K562 (cell line): ENCODE measurements around the gene TTLL3. TPM values are rescaled to one million over a fixed set of nuclear protein-coding genes. Genes with fewer than 3 reads are reported as not detected.

Experiments used
- ARNT ChIP-seq, 2 experiments: fragments of 450-650 bp; IDR thresholded peaks; 2 replicates each; pipeline ENCODE4 v1.6.1; 2016; ENCODE audit warnings: mild to moderate bottlenecking in 1 of 2
- CHD4 ChIP-seq: fragments of 200-600 bp; sonication (generic); IDR thresholded peaks from 3 replicates; pipeline ENCODE4 v1.6.1; 2012; ENCODE audit warnings: low read depth, mild to moderate bottlenecking, mixed read lengths, low read length, inconsistent platforms; ENCODE audit not compliant: insufficient read depth, insufficient replicate concordance, poor library complexity, severe bottlenecking
- DPF2 ChIP-seq: fragments of 450-650 bp; IDR thresholded peaks from 2 replicates; pipeline ENCODE4 v1.6.1; 2016
- ELF4 ChIP-seq: fragments of 450-650 bp; formaldehyde crosslinking; IDR thresholded peaks from 2 replicates; pipeline ENCODE4 v1.4.0; 2022; ENCODE audit warnings: missing genetic modification characterization
- FOXJ3 ChIP-seq: sonication (generic); formaldehyde crosslinking; IDR thresholded peaks from 2 replicates; pipeline ENCODE4 v1.4.0; 2020; ENCODE audit warnings: mild to moderate bottlenecking, missing genetic modification reagents
- KLF16 ChIP-seq: IDR thresholded peaks from 2 replicates; pipeline ENCODE4 v1.6.1; 2016; ENCODE audit warnings: antibody characterized with exemption
- LEF1 ChIP-seq: fragments of 450-650 bp; IDR thresholded peaks from 2 replicates; pipeline ENCODE4 v1.6.1; 2016; ENCODE audit warnings: mild to moderate bottlenecking
- NCOA1 ChIP-seq: fragments of 450-650 bp; IDR thresholded peaks from 2 replicates; pipeline ENCODE4 v1.6.1; 2016; ENCODE audit warnings: low read depth
- NEUROD1 ChIP-seq: fragments of 150-350 bp; IDR thresholded peaks from 2 replicates; pipeline ENCODE4 v1.6.1; 2014; ENCODE audit warnings: borderline replicate concordance, low read length, low read depth; ENCODE audit not compliant: partially characterized antibody
- NFIC ChIP-seq: fragments of 450-650 bp; IDR thresholded peaks from 2 replicates; pipeline ENCODE4 v1.6.1; 2017; ENCODE audit warnings: mild to moderate bottlenecking, inconsistent platforms
- RBM25 ChIP-seq: fragments of 200-400 bp; formaldehyde crosslinking; IDR thresholded peaks from 2 replicates; pipeline ENCODE4 v1.6.1; 2018; ENCODE audit warnings: low read length, low read depth, moderate library complexity; ENCODE audit not compliant: severe bottlenecking
- SMARCA5 ChIP-seq: fragments of 450-650 bp; IDR thresholded peaks from 2 replicates; pipeline ENCODE4 v1.6.1; 2016
- TBL1XR1 ChIP-seq, 2 experiments: IDR thresholded peaks; 2 replicates each; pipeline ENCODE4 v1.6.1; 2012; ENCODE audit warnings: improper control_type of control experiment in 2 of 2, low read length in 2 of 2, mild to moderate bottlenecking in 1 of 2
- TCF3 ChIP-seq: sonication (generic); formaldehyde crosslinking; IDR thresholded peaks from 2 replicates; pipeline ENCODE4 v1.4.0; 2020; ENCODE audit warnings: mild to moderate bottlenecking, missing genetic modification reagents
- U2AF2 ChIP-seq: fragments of 200-400 bp; formaldehyde crosslinking; optimal IDR thresholded peaks from 2 replicates; pipeline ENCODE3; 2017; ENCODE audit warnings: low read depth, mild to moderate bottlenecking, low read length
- ZBED1 ChIP-seq: IDR thresholded peaks from 2 replicates; pipeline ENCODE4 v1.6.1; 2014
- ZBTB1 ChIP-seq: sonication (generic); formaldehyde crosslinking; IDR thresholded peaks from 2 replicates; pipeline ENCODE4 v1.8.1; 2023; ENCODE audit warnings: missing genetic modification reagents, low read depth, mild to moderate bottlenecking, borderline replicate concordance
- polyA plus RNA-seq, 8 experiments: library from polyadenylated mRNA; depleted of rRNA in 4 of 8; stranded (reverse) in 5 of 8; unstranded in 3 of 8; fragments of >200 nt; fragmentation: Nextera tagmentation in 2 of 8; fragmentation: Illumina TruSeq in 1 of 8; extraction: Ambion mirVana in 2 of 8; extraction: Trizol in 1 of 8; gene quantifications; 2 replicates each; pipeline versions ENCODE4 v1.2.1 to v1.2.3, GENCODE V29; 2011 to 2014; ENCODE audit warnings: inconsistent platforms in 1 of 8, missing spikeins in 1 of 8
- total RNA-seq, 7 experiments: library from RNA; depleted of rRNA in 6 of 7; stranded (reverse); fragments of >200 nt in 6 of 7; fragmentation: Illumina TruSeq in 2 of 7; extraction: Trizol in 2 of 7; gene quantifications; 2 replicates each; pipeline versions ENCODE4 v1.2.1 to v1.2.3, GENCODE V29; 2011 to 2021; ENCODE audit warnings: low replicate concordance in 1 of 7
- TF ChIP-seq, protein P1 (sequence below): sonication (generic); formaldehyde crosslinking; IDR thresholded peaks from 2 replicates; pipeline ENCODE4 v1.8.1; 2023; ENCODE audit warnings: mild to moderate bottlenecking, missing genetic modification reagents
- TF ChIP-seq, protein P2 (sequence below), 2 experiments: fragments of 250-450 bp in 1 of 2; fragments of 450-650 bp in 1 of 2; sonication (Bioruptor Pico) in 1 of 2; IDR thresholded peaks; 2 replicates each; pipeline versions ENCODE4 v1.6.1 to v1.8.0; 2016 to 2021; ENCODE audit warnings: mild to moderate bottlenecking in 2 of 2, moderate library complexity in 2 of 2, missing compliant biosample characterization in 1 of 2, missing genetic modification characterization in 1 of 2
- TF ChIP-seq, protein P3 (sequence below): fragments of 250-450 bp; sonication (Bioruptor Pico); IDR thresholded peaks from 2 replicates; pipeline ENCODE4 v1.8.0; 2021; ENCODE audit warnings: moderate library complexity, mild to moderate bottlenecking, inconsistent platforms

Gene TTLL3
- total and polyA plus RNA-seq, 9 of the 15 experiments (the other 6 are each of a cell fraction or from before 2014, with no cell fraction given), result 8.9 to 106 (median 33.2) TPM

DNA sequence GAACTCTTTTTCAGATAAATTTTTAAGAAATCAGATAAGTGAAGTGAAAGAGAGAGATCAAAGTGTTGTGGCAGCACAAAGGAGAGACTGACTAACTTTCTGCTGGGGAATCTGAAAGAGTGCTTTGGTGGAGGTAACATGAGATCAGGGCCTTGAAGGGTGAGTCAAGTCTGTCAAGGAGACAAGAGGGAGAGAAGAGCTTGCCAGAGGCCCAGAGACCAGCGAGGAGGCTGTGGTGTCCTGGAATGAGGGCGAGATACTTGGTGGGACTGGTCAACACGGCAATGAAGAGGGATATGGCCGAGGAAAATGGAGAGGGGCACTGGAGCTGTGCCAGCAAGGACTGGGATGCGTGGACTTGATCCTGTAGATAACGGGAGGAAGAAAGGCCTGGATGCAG, 22.3 kb upstream of the TTLL3 start (continued):
- TF ChIP-seq ZBTB1 (CRISPR knock-in tag) (no peak), TBL1XR1 (IDR thresholded peaks at IDR 0.05; ENCODE audit: low read length in 2 of 2) (no peak), NEUROD1 (no peak), NFIC (peak; percentile 77), SMARCA5 (no peak), RBM25 (no peak), ZBED1 (no peak), TCF3 (CRISPR knock-in tag) (no peak), LEF1 (peak; percentile 44; the same call in 1 of the 2 replicates), ELF4 (CRISPR knock-in tag) (0 out of 2 replicates have a peak, but pooled peaks have one; percentile 47), U2AF2 (no peak), ARNT (IDR thresholded peaks at IDR 0.05) (no peak), CHD4 (no peak), DPF2 (0 out of 2 replicates have a peak, but pooled peaks have one; percentile 36), NCOA1 (no peak), FOXJ3 (no peak), KLF16 (no peak)
- TF ChIP-seq, protein P1, sequence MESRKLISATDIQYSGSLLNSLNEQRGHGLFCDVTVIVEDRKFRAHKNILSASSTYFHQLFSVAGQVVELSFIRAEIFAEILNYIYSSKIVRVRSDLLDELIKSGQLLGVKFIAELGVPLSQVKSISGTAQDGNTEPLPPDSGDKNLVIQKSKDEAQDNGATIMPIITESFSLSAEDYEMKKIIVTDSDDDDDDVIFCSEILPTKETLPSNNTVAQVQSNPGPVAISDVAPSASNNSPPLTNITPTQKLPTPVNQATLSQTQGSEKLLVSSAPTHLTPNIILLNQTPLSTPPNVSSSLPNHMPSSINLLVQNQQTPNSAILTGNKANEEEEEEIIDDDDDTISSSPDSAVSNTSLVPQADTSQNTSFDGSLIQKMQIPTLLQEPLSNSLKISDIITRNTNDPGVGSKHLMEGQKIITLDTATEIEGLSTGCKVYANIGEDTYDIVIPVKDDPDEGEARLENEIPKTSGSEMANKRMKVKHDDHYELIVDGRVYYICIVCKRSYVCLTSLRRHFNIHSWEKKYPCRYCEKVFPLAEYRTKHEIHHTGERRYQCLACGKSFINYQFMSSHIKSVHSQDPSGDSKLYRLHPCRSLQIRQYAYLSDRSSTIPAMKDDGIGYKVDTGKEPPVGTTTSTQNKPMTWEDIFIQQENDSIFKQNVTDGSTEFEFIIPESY (CRISPR knock-in tag), result no peak
- TF ChIP-seq, protein P2, sequence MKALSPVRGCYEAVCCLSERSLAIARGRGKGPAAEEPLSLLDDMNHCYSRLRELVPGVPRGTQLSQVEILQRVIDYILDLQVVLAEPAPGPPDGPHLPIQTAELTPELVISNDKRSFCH (CRISPR knock-in tag; IDR thresholded peaks at IDR 0.05), result no peak
- TF ChIP-seq, protein P2 (tag; IDR thresholded peaks at IDR 0.05), result no peak
- TF ChIP-seq, protein P3, sequence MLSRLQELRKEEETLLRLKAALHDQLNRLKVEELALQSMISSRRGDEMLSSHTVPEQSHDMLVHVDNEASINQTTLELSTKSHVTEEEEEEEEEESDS (CRISPR knock-in tag), result no peak
- TF ChIP-seq, all 486 proteins: peak for 5
